Activated CD4-positive, alpha-beta T cell treated with anti-CD3 and anti-CD28 coated beads, Interleukin-2, Interleukin-6, amounts not matched to agents 100 ng/mL and 50 ng/mL, durations not matched to agents 16 hours and 8 hours (primary cell): ENCODE results near the gene ZNF30.
A peak's percentile ranks its signal among the peaks of the same experiment; 100 is the strongest.
"Not testable (repeated sequence)": the region's sequence is repeated elsewhere in the genome, so short reads cannot be mapped to it uniquely, and the experiment has no call there.

Source experiments
- DNase-seq: peaks from one replicate; pipeline ENCODE4 v3.0.0-alpha.2; 2020

Gene ZNF30

GRCh38 chr19:34926685-34927375 lies at the start of gene ZNF30:
ZNF30 (plus strand) TSS chr19:34926903; CDS start chr19:34929948, 3,045 bp downstream.
- peak; percentile 89 for DNase-seq

- no peak for DNase-seq
Measured at GRCh38 chr19:34879563-34879962, 47.1 kb upstream of the ZNF30 start.

GRCh38 chr19:34880034-34880433 lies 46.7 kb upstream of the ZNF30 start:
- DNase-seq = no peak

GRCh38 chr19:34881982-34882381 lies 44.7 kb upstream of the ZNF30 start:
- no peak for DNase-seq

- DNase-seq = no peak
Measured at GRCh38 chr19:34888091-34888490, 38.6 kb upstream of the ZNF30 start.

GRCh38 chr19:34900245-34900644 lies 26.5 kb upstream of the ZNF30 start:
- no peak for DNase-seq

GRCh38 chr19:34904664-34905527 lies 21.8 kb upstream of the ZNF30 start:
- no peak for DNase-seq

GRCh38 chr19:34910770-34911169 lies 15.9 kb upstream of the ZNF30 start:
- no peak for DNase-seq

- DNase-seq = not testable (repeated sequence)
Measured at GRCh38 chr19:34917144-34917543, 9.6 kb upstream of the ZNF30 start.

GRCh38 chr19:34918190-34918589 lies 8.5 kb upstream of the ZNF30 start:
- DNase-seq = no peak

GRCh38 chr19:34920090-34920786 lies 6.5 kb upstream of the ZNF30 start:
- not testable (repeated sequence) for DNase-seq

GRCh38 chr19:34925278-34925855 lies 1.3 kb upstream of the ZNF30 start:
- DNase-seq = no peak

GRCh38 chr19:34926361-34926684 lies 380 bp upstream of the ZNF30 start:
- no peak for DNase-seq

- DNase-seq = no peak
Measured at GRCh38 chr19:34932494-34932893, 5.8 kb downstream of the ZNF30 start.

GRCh38 chr19:34936184-34936583 lies 9.5 kb downstream of the ZNF30 start:
- DNase-seq = no peak

GRCh38 chr19:34938886-34939285 lies 12.2 kb downstream of the ZNF30 start:
- DNase-seq = no peak

- no peak for DNase-seq
Measured at GRCh38 chr19:34943861-34944573, 17.3 kb downstream of the ZNF30 start.

GRCh38 chr19:34953092-34953491 lies 26.4 kb downstream of the ZNF30 start:
- DNase-seq = no peak

- no peak for DNase-seq
Measured at GRCh38 chr19:34957830-34958751, 31.4 kb downstream of the ZNF30 start.

- no peak for DNase-seq
Measured at GRCh38 chr19:34959021-34959420, 32.3 kb downstream of the ZNF30 start.

GRCh38 chr19:34960103-34960805 lies 33.6 kb downstream of the ZNF30 start:
- no peak for DNase-seq
